HEK293 (cell line): ENCODE measurements around the gene FAXC.

Source experiments
- CTCF ChIA-PET: fragments of 350-600 bp; formaldehyde crosslinking; extraction: SDS; loops from one replicate; lab custom pipeline; 2021; ENCODE audit warnings: antibody characterized with exemption; lab: Yijun Ruan, JAX
- POLR2A ChIA-PET: fragments of 300-600 bp; formaldehyde crosslinking; extraction: SDS; loops from one replicate; lab custom pipeline; 2020; ENCODE audit warnings: antibody characterized with exemption, inconsistent platforms; lab: Yijun Ruan, JAX
- H3K27ac ChIP-seq: fragments of 200-500 bp; sonication (Bioruptor generic); 2 replicates; pipeline ENCODE4 v1.5.1; 2014; ENCODE audit warnings: low read depth, low read length, control low read depth, inconsistent platforms; ENCODE audit errors: extremely low read depth
- H3K36me3 ChIP-seq, 2 experiments: fragments of 200-500 bp in 1 of 2; sonication (Bioruptor generic) in 1 of 2; 1 replicate in 1 of 2; 2 replicates in 1 of 2; pipeline ENCODE4 v1.5.1; 2014 to 2017; ENCODE audit warnings: inconsistent platforms in 2 of 2, low read length in 2 of 2; ENCODE audit not compliant: control insufficient read depth in 2 of 2, insufficient read depth in 1 of 2
- H3K4me1 ChIP-seq: fragments of 200-500 bp; sonication (Bioruptor generic); 2 replicates; pipeline ENCODE4 v1.5.1; 2014; ENCODE audit warnings: mild to moderate bottlenecking, low read length, inconsistent platforms; ENCODE audit not compliant: control insufficient read depth, insufficient read depth
- H3K4me3 ChIP-seq: 2 replicates; pipeline ENCODE4 v1.5.1; 2011; ENCODE audit warnings: low read depth, mild to moderate bottlenecking, control low read depth, low read length, moderate library complexity
- H3K9me3 ChIP-seq: fragments of 200-500 bp; sonication (Bioruptor generic); 2 replicates; pipeline ENCODE4 v1.5.1; 2014; ENCODE audit warnings: low read depth, low read length, inconsistent platforms; ENCODE audit not compliant: control insufficient read depth, insufficient read depth
- FEZF1 ChIP-seq: fragments of 450-650 bp; formaldehyde crosslinking; IDR thresholded peaks from 2 replicates; pipeline ENCODE4 v1.5.1; 2016; ENCODE audit warnings: missing biosample characterization, missing genetic modification characterization
- HOXC10 ChIP-seq: sonication (generic); formaldehyde crosslinking; IDR thresholded peaks from 2 replicates; pipeline ENCODE4 v1.8.1; 2023; ENCODE audit warnings: mild to moderate bottlenecking, missing genetic modification reagents
- HOXD13 ChIP-seq: sonication (generic); formaldehyde crosslinking; IDR thresholded peaks from 2 replicates; pipeline ENCODE4 v1.8.0; 2022; ENCODE audit warnings: missing genetic modification reagents, borderline replicate concordance
- MEIS1 ChIP-seq: sonication (generic); formaldehyde crosslinking; IDR thresholded peaks from 2 replicates; pipeline ENCODE4 v1.8.1; 2022; ENCODE audit warnings: missing genetic modification reagents, mild to moderate bottlenecking, borderline replicate concordance
- PRDM4 ChIP-seq: fragments of 450-650 bp; formaldehyde crosslinking; IDR thresholded peaks from 2 replicates; pipeline ENCODE4 v1.5.1; 2017; ENCODE audit warnings: missing biosample characterization, missing genetic modification characterization
- PRDM6 ChIP-seq: fragments of 450-650 bp; formaldehyde crosslinking; IDR thresholded peaks from 2 replicates; pipeline ENCODE4 v1.5.1; 2017; ENCODE audit warnings: missing biosample characterization, missing genetic modification characterization
- RBAK ChIP-seq: fragments of 450-650 bp; formaldehyde crosslinking; IDR thresholded peaks from 2 replicates; pipeline ENCODE4 v1.5.1; 2016; ENCODE audit warnings: missing biosample characterization, missing genetic modification characterization
- REPIN1 ChIP-seq: fragments of 450-650 bp; formaldehyde crosslinking; IDR thresholded peaks from 2 replicates; pipeline ENCODE4 v1.5.1; 2017; ENCODE audit warnings: missing biosample characterization, missing genetic modification characterization, low read depth
- WT1 ChIP-seq: fragments of 450-650 bp; formaldehyde crosslinking; IDR thresholded peaks from 2 replicates; pipeline ENCODE4 v1.5.1; 2016; ENCODE audit warnings: missing biosample characterization, missing genetic modification characterization
- ZBTB20 ChIP-seq: fragments of 450-650 bp; formaldehyde crosslinking; IDR thresholded peaks from 2 replicates; pipeline ENCODE4 v1.5.1; 2016; ENCODE audit warnings: missing biosample characterization, missing genetic modification characterization
- ZFP69B ChIP-seq: fragments of 450-650 bp; formaldehyde crosslinking; IDR thresholded peaks from 2 replicates; pipeline ENCODE4 v1.5.1; 2016; ENCODE audit warnings: missing biosample characterization, missing genetic modification characterization
- ZNF114 ChIP-seq: fragments of 450-650 bp; formaldehyde crosslinking; IDR thresholded peaks from 2 replicates; pipeline ENCODE4 v1.5.0; 2017; ENCODE audit warnings: missing biosample characterization, missing genetic modification characterization
- ZNF138 ChIP-seq: fragments of 450-650 bp; formaldehyde crosslinking; IDR thresholded peaks from 2 replicates; pipeline ENCODE4 v1.5.1; 2016; ENCODE audit warnings: missing biosample characterization, missing genetic modification characterization, borderline replicate concordance
- ZNF157 ChIP-seq: fragments of 450-650 bp; formaldehyde crosslinking; IDR thresholded peaks from 2 replicates; pipeline ENCODE4 v1.5.1; 2016; ENCODE audit warnings: missing biosample characterization, missing genetic modification characterization
- ZNF19 ChIP-seq: fragments of 450-650 bp; formaldehyde crosslinking; IDR thresholded peaks from 2 replicates; pipeline ENCODE4; 2016; ENCODE audit warnings: missing biosample characterization, missing genetic modification characterization, low read depth
- ZNF202 ChIP-seq: fragments of 450-650 bp; formaldehyde crosslinking; IDR thresholded peaks from 2 replicates; pipeline ENCODE4 v1.5.1; 2016; ENCODE audit warnings: missing biosample characterization, missing genetic modification characterization, borderline replicate concordance
- ZNF280D ChIP-seq: fragments of 450-650 bp; formaldehyde crosslinking; IDR thresholded peaks from 2 replicates; pipeline ENCODE4 v1.5.1; 2016; ENCODE audit warnings: missing biosample characterization, missing genetic modification characterization
- ZNF362 ChIP-seq: fragments of 450-650 bp; formaldehyde crosslinking; IDR thresholded peaks from 2 replicates; pipeline ENCODE4 v1.5.1; 2016; ENCODE audit warnings: missing biosample characterization, missing genetic modification characterization
- ZNF449 ChIP-seq: fragments of 450-650 bp; formaldehyde crosslinking; IDR thresholded peaks from 2 replicates; pipeline ENCODE4 v1.5.1; 2017; ENCODE audit warnings: missing biosample characterization, mild to moderate bottlenecking, missing genetic modification characterization, moderate library complexity
- ZNF529 ChIP-seq: fragments of 450-650 bp; formaldehyde crosslinking; IDR thresholded peaks from 2 replicates; pipeline ENCODE4 v1.5.1; 2017; ENCODE audit warnings: missing genetic modification characterization, missing biosample characterization; ENCODE audit not compliant: insufficient replicate concordance
- ZNF610 ChIP-seq: fragments of 450-650 bp; formaldehyde crosslinking; IDR thresholded peaks from 2 replicates; pipeline ENCODE4 v1.5.1; 2016; ENCODE audit warnings: missing biosample characterization, missing genetic modification characterization, borderline replicate concordance
- ZNF621 ChIP-seq: fragments of 450-650 bp; formaldehyde crosslinking; IDR thresholded peaks from 2 replicates; pipeline ENCODE4 v1.5.1; 2017; ENCODE audit warnings: missing biosample characterization, missing genetic modification characterization
- ZNF645 ChIP-seq: fragments of 450-650 bp; formaldehyde crosslinking; IDR thresholded peaks from 2 replicates; pipeline ENCODE4; 2016; ENCODE audit warnings: missing biosample characterization, missing genetic modification characterization
- ZNF76 ChIP-seq: fragments of 450-650 bp; formaldehyde crosslinking; IDR thresholded peaks from 2 replicates; pipeline ENCODE4; 2016; ENCODE audit warnings: low read depth, missing biosample characterization, missing genetic modification characterization, borderline replicate concordance

FAXC gene

GRCh38 chr6:99270826-99271225 is 78.6 kb downstream of the FAXC start:
- Histone ChIP-seq H3K9me3 (no peaks in the 10 kb centered on the region), H3K36me3 (no peaks in the 10 kb centered on the region), H3K4me1 (no peaks in the 10 kb centered on the region), H3K4me3 (no peak overlapping the region), H3K27ac (no peak overlapping the region)
- TF ChIP-seq ZNF362 (no peak), ZNF76 (tag by site-specific recombination) (no peak), ZNF202 (tag by site-specific recombination) (no peak), ZFP69B (no peak), REPIN1 (tag by site-specific recombination) (no peak)
- POLR2A ChIA-PET = no interaction called here
- CTCF ChIA-PET = no interaction called here

- Histone ChIP-seq H3K9me3 (no peaks in the 10 kb centered on the region), H3K4me1 (no peaks in the 10 kb centered on the region), H3K36me3 (no peaks in the 10 kb centered on the region), H3K27ac (no peak overlapping the region), H3K4me3 (no peak overlapping the region)
- POLR2A ChIA-PET = no interaction called here
- CTCF ChIA-PET = interaction anchor here (0.6 to 1.0 kb wide), 3 partner anchors 61 to 913 kb away, joined by 3 read pairs; no protein-coding TSS in a partner anchor
- TF ChIP-seq PRDM6 (tag by site-specific recombination) = no peak
- no peak for TF ChIP-seq PRDM4
- no peak for TF ChIP-seq ZNF449 (tag by site-specific recombination)
- no peak for TF ChIP-seq ZNF621 (tag by site-specific recombination)
- no peak for TF ChIP-seq RBAK
- TF ChIP-seq ZNF610 = no peak
- TF ChIP-seq ZNF645 (tag by site-specific recombination) = no peak
- TF ChIP-seq WT1 (tag by site-specific recombination) = no peak
- TF ChIP-seq ZBTB20 = no peak
- TF ChIP-seq ZNF114 (tag by site-specific recombination) = no peak
- no peak for TF ChIP-seq MEIS1
- TF ChIP-seq ZNF157 (tag by site-specific recombination) = no peak
- TF ChIP-seq HOXD13 (CRISPR knock-in tag) = no peak
- no peak for TF ChIP-seq ZNF19 (tag by site-specific recombination)
- TF ChIP-seq ZNF138 (tag by site-specific recombination) = no peak
- no peak for TF ChIP-seq HOXC10
- TF ChIP-seq ZNF529 (tag by site-specific recombination) = no peak
- TF ChIP-seq FEZF1 (tag by site-specific recombination) = no peak
- no peak for TF ChIP-seq ZNF280D
These were observed 79.4 kb downstream of the FAXC start for GRCh38 chr6:99270030-99270429.
